NCI-H69 (cell line): ENCODE measurements around the gene FAM187B.
A peak's percentile ranks its signal among the peaks of the same experiment; 100 is the strongest.
"Not testable (repeated sequence)": the region's sequence is repeated elsewhere in the genome, so short reads cannot be mapped to it uniquely, and the experiment has no call there.

Source experiments
- DNase-seq: peaks from one replicate; lab custom pipeline; 2025; lab: John Stamatoyannopoulos, UW

The FAM187B gene

GRCh38 chr19:35213663-35214632, 14.6 kb downstream of the FAM187B start:
- peak; percentile 91 for DNase-seq

- DNase-seq = no peak
Measured at GRCh38 chr19:35212241-35212640, 16.3 kb downstream of the FAM187B start.

- DNase-seq = no peak
Measured at GRCh38 chr19:35211545-35212230, 16.9 kb downstream of the FAM187B start.

GRCh38 chr19:35209646-35210045, 18.9 kb downstream of the FAM187B start:
- no peak for DNase-seq

GRCh38 chr19:35208121-35208520, 20.4 kb downstream of the FAM187B start:
- no peak for DNase-seq

- DNase-seq = no peak
Measured at GRCh38 chr19:35207391-35207871, 21.1 kb downstream of the FAM187B start.

GRCh38 chr19:35206855-35207254, 21.7 kb downstream of the FAM187B start:
- DNase-seq = no peak

GRCh38 chr19:35206379-35206778, 22.2 kb downstream of the FAM187B start:
- DNase-seq = no peak

- DNase-seq = no peak
Measured at GRCh38 chr19:35205733-35206323, 22.7 kb downstream of the FAM187B start.

- DNase-seq = no peak
Measured at GRCh38 chr19:35204799-35205732, 23.5 kb downstream of the FAM187B start.

GRCh38 chr19:35202722-35203688, 25.5 kb downstream of the FAM187B start:
- no peak for DNase-seq

- DNase-seq = no peak
Measured at GRCh38 chr19:35199481-35199880, 29.1 kb downstream of the FAM187B start.

GRCh38 chr19:35196861-35197260, 31.7 kb downstream of the FAM187B start:
- DNase-seq = not testable (repeated sequence)

- no peak for DNase-seq
Measured at GRCh38 chr19:35195830-35196229, 32.7 kb downstream of the FAM187B start.

- DNase-seq = no peak
Measured at GRCh38 chr19:35194012-35194984, 34.2 kb downstream of the FAM187B start.

GRCh38 chr19:35184884-35185283, 43.7 kb downstream of the FAM187B start:
- no peak for DNase-seq

GRCh38 chr19:35184267-35184666, 44.3 kb downstream of the FAM187B start:
- DNase-seq = no peak

GRCh38 chr19:35181387-35181786, 47.2 kb downstream of the FAM187B start:
- DNase-seq = no peak

- DNase-seq = no peak
Measured at GRCh38 chr19:35179830-35180229, 48.7 kb downstream of the FAM187B start.
